Activated T-cell treated with anti-CD3 and anti-CD28 coated beads for 4 hours (primary cell): ENCODE measurements around the gene CDK11A.
"Not testable (repeated sequence)": the region's sequence is repeated elsewhere in the genome, so short reads cannot be mapped to it uniquely, and the experiment has no call there.

Experiments
- DNase-seq: peaks from one replicate; pipeline ENCODE4 v3.0.0-alpha.2; 2020

The CDK11A gene

DNA sequence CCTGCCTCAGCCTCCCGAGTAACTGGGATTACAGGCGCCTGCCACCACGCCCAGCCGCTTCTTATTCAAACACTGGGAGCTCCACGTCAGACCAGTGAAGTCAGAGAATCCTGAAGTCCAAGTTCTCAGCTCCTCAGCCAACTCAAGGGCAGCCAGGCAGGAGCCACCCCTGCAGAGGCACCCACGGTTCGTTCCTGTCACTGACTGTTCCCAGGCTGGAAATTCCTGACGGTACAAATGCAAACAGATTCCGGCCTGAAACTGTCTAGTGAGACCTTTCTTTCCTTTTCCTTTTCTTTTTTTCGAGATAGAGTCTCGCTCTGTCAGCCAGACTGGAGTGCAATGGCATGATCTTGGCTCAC is 43.3 kb downstream of the CDK11A start:
- no peak for DNase-seq

DNA sequence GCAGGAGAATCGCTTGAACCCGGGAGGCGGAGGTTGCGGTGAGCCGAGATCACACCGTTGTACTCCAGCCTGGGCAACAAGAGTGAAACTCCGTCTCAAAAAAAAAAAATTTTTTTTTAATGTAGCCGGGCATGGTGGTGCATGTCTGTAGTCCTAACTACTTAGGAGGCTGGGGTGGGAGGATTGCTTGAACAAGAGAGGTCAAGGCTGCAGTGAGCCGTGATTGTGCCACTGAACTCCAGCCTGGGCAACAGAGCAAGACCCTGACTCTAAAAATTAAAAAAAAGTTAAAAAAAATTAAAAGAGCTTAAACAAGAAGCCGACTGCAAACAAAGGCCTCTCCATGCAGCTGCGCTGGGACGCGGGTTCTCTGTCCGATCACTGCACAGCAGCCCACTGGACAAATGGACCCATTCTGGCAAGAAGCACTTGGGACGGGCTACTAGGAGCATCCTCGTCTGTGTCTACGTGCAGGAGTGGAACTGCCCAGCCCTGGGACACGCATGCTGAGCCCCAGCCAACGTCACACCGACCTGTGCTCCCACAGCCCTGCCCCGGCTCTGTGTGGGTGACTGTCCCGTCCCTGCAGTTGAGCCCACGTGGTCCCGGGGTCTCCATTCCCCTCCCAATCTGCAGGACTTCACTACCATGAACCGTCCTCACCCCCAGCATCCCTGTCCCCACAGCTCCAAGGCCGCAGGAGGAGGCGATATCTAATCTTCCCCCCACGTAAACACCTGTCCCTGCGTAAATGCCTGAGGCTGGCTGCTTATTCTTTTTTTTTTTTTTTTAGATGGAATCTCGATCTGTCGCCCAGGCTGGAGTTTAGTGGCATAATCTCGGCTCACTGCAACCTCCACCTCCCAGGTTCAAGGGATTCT is 43.9 kb downstream of the CDK11A start:
- no peak for DNase-seq

DNA sequence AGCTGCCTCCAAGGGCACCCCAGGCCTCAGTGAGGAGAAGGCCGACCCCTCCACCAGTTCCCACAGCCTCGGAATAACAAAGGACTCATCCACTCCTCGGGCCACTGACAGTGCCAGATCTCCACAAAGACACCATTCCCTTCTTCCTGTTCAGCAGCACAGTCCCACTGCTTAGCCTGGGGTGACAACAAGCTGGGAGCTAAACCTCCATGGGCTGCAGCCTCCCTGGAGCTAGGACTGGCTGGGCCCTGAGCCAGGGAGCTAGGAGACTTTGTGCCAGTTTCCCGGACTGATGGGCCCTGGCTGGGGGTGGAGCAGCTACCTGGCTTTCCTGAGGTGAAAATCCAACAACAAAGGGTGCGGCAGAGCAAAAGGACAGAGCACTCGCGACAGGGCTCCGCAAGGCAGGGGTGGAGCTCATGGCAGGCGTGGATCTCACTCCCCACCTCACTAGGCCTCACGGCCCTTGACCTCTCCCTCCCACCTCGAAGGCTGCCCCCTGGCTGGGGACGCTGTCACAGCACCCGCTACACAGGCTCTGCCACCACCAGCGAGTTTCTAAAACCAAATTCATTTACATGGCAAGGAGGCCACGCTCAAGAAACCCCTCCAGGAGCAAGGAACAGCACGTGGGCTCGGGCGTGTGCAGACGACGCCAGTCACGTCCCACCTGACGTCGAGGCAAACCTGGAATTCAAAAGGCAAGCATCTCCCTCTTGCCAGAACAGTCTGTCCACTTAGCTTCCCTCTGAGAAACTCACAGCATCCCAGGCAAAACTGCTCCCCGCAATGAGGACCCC is 45.4 kb downstream of the CDK11A start:
- DNase-seq = peak; percentile 35

DNA sequence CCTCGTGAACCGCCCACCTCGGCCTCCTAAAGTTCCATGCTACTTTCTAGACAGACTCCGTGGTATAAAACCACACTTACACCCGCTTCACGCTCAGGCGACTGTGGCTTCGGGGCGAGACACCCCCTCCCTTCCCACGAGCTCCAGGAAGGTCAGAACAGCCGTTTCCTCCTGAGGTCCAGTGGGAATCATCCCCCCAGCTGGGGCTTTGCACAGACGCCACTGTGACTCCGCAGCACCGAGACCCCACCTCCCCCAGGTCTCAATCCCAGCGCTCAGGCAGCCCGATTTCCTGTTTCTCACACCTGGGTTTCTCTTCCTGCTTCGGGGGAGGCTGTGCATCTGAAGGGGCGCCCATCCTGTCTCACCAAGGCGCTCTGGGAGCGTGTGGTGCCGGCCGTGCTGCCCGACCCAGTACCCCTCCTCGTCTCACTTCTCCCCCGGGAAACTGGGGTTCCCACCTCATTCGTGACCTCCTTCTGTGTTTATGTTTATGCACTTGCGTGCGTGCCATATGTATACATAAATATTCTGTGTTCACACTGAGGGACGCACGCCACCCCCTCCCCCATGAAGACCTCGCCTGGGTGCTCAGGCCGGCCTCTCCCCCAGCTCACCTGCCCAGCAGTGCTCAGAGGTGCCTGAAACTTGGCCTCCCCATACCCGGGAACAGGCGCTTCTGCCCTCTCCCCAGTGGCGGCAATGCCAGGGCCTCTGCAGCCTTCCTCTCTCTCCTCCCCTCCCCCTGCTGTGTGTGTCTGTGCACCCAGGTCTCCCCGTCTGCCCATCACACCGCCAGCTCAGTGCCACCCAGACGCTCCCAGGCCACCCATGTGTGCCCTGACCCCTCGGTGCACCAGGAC is 46.2 kb downstream of the CDK11A start:
- peak; percentile 24 for DNase-seq

DNA sequence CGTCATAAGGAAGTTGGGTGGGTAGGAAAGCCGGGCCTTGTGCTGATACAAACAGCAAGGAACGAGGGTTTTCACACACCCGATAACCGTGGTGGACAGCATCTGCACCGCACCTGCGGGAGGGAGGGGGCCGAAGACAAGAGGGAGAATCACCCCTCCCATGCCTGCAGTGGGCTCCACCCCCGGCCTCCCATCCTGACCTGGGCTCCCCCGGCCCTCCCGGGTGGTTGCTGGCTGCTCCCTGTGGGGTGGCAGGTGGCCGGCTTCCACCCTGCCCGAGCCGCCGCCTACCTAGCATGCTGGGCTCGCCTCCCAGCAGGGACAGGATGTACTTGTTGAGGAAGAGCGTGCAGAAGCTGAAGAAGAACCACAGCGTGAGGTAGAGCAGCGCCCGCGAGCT is 48.1 kb downstream of the CDK11A start:
- DNase-seq = not testable (repeated sequence)

DNA sequence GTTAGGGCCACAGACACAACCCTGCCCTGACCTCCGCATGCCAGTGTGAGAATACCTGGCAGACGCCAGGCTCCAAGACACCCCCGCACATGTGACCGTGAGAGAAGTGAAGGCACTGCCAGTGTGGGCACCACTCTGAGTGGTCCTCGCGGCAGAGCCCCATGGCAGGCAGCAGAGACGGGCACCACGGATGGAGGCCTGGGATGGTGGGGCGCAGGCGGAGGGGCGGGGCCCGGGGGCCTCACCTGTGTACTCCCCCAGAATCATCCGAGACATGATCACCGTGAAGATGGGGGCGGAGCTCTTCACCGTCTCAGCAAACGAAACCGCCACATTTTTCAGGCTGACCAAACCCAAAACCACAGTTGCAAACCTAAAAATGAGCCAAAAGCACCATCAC is 48.9 kb downstream of the CDK11A start:
- not testable (repeated sequence) for DNase-seq

DNA sequence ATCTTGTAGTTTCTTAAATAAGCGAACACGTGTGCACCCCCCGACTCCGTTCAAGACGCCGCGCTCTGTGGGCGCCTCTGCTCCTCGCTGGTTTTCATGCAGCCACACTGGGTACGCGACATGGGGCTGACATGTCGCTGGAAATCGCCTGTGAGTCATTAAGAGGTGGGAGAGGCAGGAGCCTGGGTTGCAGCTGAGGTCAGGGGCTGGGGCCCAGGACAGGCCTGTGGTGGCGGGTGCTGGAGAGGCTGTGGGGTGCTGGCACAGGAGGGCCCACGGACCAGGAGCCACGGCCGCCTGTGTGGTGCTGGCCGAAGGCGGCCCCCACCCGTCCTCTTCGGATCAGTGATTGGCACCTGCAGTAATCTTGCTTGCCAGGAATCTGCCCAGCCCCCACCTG is 49.4 kb downstream of the CDK11A start:
- not testable (repeated sequence) for DNase-seq

DNA sequence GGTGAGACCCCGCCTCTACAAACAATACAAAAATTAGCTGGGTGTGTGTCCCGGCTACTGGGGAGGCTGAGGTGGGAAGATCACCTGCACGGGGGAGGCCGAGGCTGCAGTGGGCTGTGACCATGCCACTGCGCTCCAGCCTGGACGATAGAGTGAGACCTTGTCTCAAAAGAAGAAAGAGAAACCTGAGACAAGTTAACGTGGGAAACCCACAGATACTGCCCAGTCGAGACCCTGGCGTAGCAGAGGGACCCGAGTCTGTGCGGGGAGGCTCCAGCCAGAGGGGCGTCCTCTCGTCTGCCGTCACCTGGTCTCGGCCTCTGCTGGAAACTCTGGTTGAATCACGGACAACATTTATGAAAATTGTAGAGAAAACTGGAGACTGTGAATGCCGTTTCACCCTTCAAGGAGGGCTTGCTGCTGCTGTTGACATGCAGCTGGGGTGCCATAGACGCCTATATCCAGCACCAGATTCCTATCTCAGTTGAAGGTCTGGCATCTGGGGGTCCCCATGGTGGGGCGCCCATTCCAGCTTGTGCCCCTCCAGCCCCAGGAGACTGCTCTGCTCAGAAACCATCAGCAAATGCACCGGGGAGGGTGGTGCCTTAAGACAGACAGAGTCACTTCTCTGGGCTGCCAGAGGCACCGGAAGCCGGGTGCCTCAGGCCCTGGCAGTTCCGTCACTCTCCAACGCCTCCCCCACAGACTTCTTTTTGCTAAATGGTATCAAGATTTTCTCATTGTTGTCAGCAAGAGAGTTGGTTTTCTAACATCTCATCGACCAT is 51.8 kb downstream of the CDK11A start:
- no peak for DNase-seq

DNA sequence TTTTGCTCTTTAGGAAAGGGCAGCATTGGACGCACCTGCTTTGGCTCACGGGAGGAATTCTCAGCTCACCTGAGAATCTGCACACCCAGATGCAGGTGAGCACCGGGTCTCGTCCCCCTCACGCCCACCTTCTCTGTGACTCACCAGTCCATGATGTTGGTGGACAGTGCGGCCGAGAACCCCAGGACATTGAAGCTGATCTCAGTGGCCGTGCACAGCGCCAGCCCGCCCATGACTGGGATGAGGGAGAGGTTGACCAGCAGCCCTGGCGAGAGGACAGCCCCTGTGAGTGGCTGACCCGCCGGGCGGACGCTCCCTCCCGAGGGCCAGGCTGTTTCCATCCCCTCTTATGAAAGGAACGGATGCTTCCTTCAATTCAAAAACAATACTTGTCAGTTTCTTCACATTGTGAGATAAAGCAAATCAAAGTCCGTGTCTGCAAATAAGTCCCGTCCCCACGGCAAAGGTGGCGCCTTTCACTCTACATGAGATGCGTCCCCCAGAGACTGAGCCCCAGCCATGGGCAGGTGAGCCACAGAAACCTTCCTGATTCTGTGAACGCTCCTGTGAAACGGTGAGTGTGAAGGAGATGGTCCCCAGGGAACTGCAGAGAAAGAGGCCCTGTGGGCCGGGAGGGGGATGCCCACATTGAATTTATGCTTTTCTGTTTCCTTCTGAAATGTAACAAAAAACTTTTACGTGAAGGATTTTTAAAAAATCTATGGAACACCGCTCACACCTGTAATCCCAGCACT is 52.6 kb downstream of the CDK11A start:
- no peak for DNase-seq

DNA sequence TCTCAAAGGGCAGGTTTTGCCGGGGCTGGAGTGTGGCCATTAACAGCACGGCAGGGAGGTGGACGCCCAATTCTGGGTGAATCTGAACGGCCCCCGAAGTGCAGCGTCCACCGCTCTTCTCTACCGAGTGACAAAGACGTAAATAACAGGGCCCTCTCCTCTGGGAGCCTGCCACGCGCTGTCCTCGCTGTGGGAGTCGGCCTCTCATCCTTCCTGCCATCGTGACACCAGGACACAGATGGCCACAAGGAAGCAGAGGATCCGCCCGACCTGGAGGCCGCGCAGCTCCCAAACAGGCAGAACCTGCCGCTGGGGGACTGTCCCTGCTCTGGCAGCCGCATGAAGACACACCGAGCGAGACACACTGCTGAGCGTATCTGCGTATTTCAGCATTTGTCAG is 53.3 kb downstream of the CDK11A start:
- no peak for DNase-seq

DNA sequence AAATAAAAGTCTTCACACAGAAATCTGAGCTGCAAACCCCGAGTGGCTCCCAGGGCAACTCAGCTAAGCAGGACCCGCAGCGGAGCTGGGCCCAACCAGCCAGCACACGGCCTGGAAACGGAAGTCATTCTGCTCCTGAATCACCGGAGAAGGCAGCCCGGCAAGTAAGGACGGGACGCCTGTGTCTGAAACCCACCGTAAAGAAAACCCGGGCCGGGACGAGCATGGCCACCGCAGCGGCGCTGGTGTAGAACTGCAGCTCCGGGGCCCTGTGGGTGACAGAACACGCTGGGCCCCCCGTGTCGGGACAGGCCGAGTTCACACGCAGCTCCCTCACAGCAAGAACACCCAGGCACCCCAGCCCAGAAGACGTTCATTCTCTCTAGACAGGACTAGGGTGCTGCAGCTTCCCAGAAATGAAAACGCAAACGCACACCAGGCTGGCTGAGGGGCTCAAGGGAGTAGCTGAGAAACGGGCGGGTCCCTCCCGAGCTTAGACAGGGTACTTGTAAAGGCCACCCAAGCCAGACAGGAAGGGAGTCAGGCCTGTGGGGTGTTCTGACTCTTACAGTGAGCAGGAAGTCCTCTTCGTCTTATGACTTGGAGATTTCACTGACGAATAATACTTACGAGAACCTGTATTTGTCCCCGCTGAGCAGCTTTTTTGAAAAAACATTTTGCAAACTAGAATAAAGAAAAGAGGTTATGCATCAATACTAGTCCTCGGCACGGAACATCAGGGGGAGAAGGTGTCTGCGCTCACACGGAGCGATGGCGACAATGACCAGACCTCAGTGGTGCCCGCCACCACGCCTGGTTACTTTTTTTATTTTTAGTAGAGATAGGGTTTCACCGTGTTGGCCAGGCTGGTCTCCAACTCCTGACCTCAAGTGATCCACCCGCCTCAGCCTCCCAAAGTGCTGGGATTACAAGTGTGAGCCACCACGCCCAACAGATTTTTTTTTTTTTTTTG is 54.4 kb downstream of the CDK11A start:
- no peak for DNase-seq

DNA sequence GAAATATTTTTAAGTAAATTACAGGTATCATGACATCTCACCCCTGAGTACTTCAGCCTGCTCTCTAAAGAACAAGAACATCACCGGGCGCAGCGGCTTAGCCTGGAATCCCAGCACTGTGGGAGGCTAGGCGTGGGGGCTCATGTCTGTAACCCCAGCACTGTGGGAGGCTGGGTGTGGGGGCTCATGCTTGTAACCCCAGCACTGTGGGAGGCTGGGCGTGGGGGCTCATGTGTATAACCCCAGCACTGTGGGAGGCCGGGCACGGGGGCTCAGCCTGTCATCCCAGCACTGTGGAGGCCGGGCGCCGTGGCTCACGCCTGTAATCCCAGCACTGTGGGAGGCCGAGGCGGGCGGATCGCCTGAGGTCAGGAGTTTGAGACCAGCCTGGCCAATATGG is 57.6 kb downstream of the CDK11A start:
- DNase-seq = no peak

DNA sequence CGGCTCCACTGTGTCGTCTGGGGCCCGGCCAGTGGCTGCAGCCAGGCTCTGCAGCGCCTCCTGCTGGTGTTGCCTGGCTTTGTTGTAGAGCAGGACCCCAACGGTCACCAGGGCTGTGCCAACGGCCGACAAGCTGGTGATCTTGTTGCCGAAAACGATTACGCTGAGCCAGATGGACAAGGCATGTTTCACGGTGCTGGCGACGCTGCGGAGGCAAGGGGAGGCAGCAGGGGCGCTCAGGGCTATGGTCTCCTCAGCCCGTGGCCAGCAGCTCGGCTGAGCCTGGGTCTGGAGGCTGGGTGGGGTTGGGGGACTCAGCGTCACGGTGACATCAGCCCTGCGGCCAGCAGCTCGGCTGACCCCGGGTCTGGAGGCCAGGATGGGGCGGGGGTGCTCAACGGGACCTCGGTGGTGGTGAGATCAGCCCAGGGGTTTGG is 58.3 kb downstream of the CDK11A start:
- no peak for DNase-seq

DNA sequence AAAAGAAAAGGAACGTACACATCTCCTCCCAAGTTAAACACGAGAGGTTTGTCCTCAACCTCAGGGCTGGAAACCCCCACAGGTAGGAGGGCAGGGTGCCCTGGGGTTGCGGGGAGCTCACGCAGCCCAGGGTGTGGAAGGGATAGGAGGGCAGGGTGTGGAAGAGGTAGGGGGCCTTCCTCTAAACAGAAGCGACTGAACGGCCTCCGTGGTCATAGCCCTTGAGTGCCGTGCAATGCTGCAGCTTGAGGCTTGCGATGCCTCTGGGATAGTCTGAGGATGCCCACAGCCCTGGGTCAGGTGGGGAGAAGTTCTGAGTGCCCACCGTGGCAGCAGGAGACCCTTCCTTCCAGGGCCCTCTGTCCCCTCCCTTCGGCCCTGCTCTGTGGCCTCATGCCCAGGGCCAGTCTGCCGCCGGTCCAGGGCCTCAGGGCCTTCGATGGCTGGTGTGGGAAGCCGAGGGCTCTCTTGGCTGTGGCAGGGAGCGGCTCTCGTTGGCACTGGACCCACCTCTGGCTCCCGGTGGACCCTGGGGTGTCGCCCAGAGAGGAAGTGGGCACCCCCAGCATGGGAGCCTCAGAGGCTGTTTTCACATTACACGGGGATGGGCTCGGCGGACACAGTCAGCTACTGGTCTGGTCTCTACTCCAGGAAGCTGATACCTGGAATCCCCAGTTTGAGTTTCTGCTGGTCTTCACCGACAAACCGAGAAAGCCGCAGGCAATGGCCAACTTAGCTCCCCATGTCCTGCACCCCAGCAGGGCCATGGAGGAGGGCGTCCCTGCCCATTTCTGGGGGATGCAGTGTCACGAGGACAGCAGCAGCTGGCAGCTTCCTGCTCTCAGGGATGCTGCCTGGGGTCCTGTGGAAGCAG is 59.0 kb downstream of the CDK11A start:
- no peak for DNase-seq

DNA sequence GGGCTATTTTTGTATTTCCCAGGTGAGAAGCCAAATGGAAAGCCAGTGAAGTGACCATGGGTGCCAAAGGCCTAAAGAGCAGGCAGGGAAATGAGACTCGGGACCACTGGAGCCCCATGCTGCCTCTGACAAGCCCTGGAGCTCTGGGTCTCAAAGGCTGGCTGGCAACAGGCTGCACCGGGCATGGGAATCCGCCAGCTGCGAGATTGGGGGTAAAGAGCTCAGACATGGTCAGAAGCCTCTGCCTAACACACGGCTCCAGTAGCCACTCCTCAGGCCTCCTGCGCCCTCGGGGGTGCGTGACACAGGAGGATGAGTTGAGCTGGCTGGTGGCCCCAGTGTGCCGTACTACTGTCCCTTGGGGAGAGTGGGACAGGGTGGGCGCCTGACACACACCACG is 59.8 kb downstream of the CDK11A start:
- DNase-seq = not testable (repeated sequence)

DNA sequence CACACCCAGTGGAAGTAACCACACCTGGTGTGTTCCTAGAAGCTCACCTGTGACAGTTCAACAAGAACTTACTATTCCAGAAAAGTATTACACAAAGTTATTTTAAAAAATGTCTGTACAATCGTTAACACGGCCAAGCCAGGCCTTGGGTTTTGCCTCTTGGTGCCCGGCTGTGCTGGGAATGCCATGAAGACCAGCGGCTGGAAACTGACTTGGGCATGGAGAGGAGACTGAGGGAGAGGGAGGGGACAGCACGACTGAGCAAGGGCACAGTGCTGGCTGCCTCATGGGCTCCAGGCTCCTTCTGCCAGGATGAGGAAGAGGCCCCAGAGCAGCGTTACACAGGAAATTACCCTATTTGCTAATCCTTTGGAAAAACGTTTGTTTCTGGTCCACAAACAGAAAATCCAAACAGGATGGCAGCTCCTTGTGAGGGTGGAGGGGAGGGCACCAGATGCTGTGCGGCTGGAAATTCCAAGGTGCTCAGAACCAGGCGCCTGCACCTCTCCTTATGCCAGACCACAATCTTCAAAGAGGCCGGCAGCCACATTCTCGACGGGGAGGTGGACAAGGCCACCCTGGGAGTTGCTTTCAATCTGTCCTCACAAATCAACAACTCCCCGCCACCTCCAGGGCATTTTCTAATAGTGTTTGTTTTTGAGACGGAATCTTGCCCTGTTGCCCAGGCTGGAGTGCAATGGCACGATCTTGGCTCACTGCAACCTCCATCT is 61.2 kb downstream of the CDK11A start:
- DNase-seq = not testable (repeated sequence)

DNA sequence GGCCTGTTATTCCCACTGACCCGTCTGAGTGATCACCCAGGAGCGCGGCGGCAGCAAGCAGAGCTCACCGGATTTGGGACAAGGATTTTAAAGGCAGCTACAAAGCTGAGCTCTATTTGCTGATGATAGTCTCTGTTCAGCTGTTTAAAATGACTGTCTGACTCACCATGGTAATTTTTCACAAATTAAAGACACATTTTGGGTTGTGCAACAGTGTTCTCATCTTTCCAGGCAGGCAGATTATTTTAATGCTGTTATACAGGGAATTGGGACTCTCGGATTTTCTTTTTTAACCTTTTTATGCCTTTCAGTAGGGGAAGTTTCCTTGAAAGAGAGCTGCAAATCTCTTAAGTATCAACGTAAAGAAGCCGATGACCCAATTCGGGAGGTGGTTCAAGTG is 61.8 kb downstream of the CDK11A start:
- DNase-seq = not testable (repeated sequence)
